H1 (cell line): Measurements from ENCODE around the gene C14orf132. TPM values are rescaled to one million over a fixed set of nuclear protein-coding genes. Genes with fewer than 3 reads are reported as not detected.

Experiments
- PHF8 ChIP-seq: fragments of 200-600 bp; sonication (generic); conservative IDR thresholded peaks from 2 replicates; pipeline ENCODE4 v1.7.1; 2012; ENCODE audit warnings: low read depth, mild to moderate bottlenecking, inconsistent platforms, low read length, moderate library complexity
- polyA plus RNA-seq, 7 experiments: library from polyadenylated mRNA; depleted of rRNA in 3 of 7; stranded (reverse) in 5 of 7; unstranded in 2 of 7; fragments of >200 nt in 5 of 7; fragments of 200-250 nt in 2 of 7; gene quantifications; 1 replicate in 5 of 7; 2 replicates in 1 of 7; 4 replicates in 1 of 7; pipeline versions ENCODE4 v1.2.1 to v1.2.3, GENCODE V29; 2011 to 2013; ENCODE audit warnings: missing spikeins in 2 of 7, mixed read lengths in 2 of 7
- total RNA-seq: library from RNA; stranded (reverse); fragmentation: NEBNext Ultra II Directional; extraction: Animal tissue kit (Norgen Biotek cat#: 25700); gene quantifications from 2 replicates; pipeline ENCODE4 v1.2.1, GENCODE V29; 2021

Gene C14orf132
- total and polyA plus RNA-seq, 2 of the 8 experiments (the other 6 are each of a cell fraction or from before 2014, with no cell fraction given): 11.7 to 32.5 TPM

- TF ChIP-seq PHF8: no peak
These were observed 8.9 kb upstream of the C14orf132 start (continued) for GRCh38 chr14:96030108-96030760.
